ENCODE results near the gene HDAC3.

The HDAC3 gene

DNA sequence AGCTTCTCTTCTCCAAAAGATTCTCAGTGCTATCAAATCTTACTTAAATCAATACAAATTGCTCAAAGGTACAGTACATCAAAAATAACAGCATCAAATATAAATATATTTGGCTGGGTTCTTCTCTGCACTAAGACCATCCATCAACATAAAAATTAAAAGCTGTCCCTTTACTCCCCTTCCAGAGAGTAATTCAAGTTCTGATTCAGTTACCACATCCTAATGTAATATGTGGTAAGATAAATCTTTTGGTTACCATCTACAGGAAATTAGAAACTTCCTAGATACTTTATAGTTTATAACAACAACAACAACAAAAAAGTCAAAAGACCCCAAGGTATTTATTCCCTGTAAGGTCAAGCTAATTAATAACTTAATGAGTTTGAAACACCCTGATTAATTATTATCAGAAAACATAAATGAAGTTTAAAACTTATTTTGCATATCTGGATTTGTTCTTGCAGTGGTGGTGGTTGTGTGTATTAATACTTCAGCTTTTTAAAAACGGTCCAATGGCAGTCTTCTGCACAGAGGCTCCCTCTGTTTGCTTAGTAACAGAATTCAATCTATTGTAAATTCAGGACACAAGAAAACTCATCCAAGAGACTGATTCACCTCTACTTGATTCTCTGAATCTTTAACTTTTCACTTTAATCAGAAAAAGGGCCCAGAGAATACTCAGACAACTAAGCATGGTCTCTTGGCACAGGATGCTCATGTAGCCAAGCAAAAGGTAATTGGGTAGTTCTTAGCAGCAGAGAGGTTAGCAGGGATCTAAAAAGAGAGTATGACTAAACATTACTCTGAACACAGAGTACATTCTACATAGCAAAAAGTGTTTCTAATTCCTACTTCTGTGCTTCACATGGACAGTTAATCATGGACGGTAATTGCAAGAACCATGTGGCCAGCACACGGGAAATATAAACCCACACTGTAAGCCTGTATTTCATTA lies 38.0 kb downstream of the HDAC3 start:
- no peak for DNase-seq

DNA sequence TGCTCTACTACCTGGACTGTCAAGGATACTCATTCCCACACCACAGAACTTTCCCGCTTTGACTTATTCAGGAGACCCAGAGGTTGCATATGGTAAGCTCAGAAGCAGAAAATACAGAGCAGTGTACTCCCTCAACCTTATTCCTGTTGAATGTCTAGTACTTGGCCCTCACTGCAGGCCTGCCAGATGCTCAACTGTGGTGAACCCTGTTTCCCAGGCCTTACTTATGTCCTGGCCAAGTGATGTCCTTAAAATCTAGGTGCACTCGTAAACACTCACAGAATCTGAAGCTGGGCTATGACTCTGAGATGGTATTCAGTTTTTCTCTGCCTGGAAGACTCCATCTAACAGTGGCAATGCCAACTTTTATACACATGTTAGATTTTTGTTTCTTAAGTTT lies 38.8 kb downstream of the HDAC3 start:
- DNase-seq, result no peak

DNA sequence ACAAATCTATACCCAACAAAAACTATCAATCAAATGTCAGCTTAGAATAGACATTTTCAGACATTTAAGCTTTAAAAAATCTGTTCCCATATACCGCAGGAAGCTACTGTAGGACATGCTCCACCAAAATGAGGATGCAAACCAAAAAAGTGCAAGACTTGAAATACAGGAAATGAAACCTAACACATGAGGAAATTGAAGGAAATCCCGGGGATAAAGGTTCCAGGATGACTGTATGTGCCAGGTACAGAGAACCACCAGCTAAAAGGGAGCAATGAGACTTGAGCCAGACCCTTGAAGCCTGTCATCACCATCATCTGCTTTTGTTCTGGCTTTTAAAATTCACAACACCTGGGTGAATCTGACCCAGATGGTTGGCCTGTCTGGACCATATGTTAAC lies 39.3 kb downstream of the HDAC3 start:
- DNase-seq, result no peak

DNA sequence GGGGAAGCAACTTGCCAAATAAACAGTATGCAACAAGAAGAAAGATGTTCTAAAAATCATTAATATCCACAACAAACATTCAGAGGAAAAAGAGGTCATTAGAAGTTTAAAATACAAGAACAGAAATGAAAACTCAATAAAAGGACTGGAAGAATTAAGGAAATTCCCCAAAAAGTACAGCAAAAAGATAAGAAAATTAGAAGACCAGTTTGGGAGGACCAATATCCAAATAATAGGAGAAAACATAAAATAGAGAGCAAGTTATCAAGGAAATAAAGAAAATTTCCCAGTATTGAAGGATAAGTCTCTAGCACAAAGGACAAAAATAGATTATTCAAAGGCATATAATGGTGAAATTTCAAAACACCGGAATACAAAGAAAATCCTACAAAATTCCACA lies 39.8 kb downstream of the HDAC3 start:
- no peak for DNase-seq

DNA sequence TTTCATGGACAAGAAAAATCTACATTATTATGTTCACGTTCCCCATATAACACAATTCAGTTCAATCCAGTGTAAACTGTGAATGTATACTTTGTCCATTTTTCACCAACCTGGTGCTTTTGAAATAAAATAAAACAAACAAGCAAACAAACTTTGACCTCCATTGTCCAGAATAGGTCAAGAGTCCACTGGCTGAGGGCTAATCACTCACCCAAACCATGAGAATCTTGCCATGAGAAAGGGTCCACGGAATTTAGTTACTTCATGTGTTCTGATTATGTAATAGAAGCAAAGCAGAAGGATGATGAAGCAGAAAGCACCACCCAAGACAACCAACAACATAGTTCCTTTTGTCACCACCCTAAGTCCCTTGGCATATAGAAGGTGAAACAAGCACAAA lies 46.5 kb downstream of the HDAC3 start:
- no peak for DNase-seq

DNA sequence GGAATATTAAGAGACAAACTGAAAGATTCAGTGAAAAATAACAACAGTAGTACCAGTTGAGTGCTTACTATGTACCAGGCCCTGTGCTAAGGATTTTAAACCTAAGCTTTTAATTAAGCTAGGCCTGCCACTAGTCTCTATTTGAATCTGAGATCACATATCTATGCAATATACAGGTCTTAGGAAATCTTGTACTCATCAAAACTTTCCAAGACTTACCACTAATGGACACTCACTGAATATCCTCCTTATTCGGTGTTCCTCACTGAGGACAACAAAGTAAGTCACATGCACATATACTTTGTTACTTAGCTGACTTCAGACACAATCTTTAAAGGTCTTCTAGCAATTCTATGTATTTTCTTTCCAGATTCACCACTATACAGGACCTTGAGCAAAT lies 50.4 kb downstream of the HDAC3 start:
- no peak for DNase-seq

DNA sequence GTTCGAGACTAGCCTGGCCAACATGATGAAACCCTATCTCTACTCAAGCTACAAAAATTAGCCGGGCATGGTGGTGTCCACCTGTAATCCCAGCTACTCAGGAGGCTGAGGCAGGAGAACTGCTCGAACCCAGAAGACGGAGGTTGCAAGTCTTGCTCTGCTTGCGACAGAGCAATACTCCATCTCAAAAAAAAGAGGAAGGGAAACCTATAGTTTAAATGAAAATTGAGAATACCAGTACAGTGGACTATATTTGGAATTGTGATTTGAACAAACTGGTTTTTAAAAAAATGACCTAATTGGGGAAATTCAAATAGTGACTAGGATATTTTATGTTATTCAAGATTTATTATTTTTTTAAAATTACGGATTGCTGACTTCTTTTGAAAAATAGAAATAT lies 51.1 kb downstream of the HDAC3 start:
- no peak for DNase-seq

DNA sequence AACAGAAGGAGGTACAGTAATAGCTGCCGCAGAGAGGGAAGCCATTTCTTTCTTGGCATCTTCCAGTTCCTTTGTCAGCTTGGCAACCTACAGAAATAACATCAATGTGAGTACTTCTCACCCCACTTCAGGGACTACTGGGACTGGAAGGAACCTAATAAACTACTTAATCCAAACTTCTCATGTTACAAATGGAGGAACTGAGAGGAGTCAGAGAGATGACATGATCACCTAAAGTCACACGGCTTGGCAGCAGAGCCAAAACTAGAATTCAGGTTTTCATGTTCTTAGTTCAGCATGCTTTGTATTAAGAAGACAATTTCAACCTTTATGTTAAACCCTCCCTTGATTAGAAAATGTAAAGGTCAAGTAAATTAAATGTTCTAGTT lies 62.5 kb downstream of the HDAC3 start:
- DNase-seq, result no peak

DNA sequence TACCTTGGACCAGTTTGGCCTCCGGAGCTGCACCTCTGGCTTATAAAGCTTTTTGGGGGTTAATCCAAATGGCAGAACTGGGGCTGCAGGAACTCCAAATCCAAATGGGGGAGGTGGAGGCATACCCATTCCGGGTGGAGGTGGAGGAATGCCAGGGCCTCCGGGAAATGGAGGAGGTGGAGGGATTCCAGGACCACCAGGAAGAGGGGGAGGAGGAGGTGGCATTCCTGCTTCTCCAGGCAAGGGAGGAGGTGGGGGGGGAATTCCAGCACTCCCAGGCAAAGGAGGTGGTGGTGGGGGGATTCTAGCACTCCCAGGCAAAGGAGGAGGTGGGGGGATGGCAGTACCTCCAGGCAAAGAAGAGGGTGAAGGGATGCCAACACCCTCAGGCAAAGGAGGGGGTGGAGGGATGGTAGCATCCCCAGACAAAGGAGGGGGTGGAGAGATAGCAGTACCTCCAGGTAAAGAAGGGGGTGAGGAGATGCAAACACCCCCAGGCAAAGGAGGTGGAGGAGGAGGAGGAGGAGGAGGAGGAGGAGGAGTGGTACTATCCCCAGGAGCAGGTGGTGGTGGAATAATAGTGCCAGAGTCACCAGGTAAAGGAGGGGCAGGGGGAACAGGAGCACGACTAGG lies 63.0 kb downstream of the HDAC3 start:
- DNase-seq, result no peak

Data from SW 1271 (cell line).